Middle frontal gyrus (tissue), 1 donor: Measurements from ENCODE around the gene AP4E1.
"Not testable (repeated sequence)": the region's sequence is repeated elsewhere in the genome, so short reads cannot be mapped to it uniquely, and the experiment has no call there.

ENCODE experiments used
- DNase-seq: peaks from one replicate; pipeline ENCODE4 v3.0.0-alpha.2; 2015; ENCODE audit warnings: low spot score; ENCODE audit errors: extremely low spot score

AP4E1 gene

DNA sequence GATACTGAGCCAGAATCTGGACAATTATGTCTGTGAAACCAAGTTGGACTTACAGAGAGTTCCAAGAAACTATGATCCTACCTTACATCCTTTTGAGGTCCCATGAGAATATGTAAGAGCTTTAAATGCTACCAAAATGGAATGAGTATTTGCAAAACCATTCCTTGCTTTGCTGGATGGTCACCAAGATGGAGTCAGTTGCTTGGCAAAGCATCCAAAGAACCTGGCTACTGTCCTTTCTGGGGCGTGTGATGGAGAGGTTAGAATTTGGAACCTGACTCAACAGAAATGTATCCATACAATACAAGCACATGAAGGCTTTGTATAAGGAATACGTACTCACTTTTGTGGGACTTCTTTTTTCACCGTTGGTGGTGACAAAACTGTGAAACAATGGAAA, 36.2 kb downstream of the AP4E1 start:
- DNase-seq = no peak

DNA sequence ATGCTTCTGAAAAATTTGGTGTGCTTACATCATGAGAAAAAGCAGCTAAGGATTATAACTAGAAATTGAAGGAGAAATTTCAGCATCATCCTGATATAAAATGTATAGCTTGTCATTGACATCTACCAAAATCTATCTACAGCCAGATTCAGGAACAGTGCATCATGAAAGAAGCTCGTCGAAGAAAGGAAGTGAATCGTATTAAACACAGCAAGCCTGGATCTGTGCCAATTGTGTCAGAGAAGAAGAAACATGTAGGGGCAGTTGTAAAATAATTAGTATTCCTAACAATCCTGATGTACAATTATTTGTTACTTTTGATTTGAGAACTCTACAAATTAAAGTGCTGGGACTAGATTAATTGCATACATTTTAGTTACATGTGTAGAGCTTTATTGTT, 37.2 kb downstream of the AP4E1 start:
- no peak for DNase-seq

DNA sequence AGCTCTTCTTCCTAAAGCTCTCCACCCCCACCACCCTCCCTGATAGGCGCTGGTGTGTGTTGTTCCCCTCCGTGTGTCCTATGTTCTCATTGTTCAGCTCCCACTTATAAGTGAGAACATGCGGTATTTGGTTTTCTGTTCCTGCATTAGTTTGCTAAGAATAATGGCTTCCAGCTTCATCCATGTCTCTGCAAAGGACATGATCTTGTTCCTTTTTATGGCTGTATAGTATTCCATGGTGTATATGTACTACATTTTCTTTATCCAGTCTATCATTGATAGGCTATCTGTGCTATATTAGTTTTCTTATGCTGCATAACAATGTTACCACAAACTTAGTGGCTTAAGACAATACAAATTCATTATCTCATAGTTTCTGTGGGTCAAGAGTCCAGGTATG, 42.3 kb downstream of the AP4E1 start:
- not testable (repeated sequence) for DNase-seq

DNA sequence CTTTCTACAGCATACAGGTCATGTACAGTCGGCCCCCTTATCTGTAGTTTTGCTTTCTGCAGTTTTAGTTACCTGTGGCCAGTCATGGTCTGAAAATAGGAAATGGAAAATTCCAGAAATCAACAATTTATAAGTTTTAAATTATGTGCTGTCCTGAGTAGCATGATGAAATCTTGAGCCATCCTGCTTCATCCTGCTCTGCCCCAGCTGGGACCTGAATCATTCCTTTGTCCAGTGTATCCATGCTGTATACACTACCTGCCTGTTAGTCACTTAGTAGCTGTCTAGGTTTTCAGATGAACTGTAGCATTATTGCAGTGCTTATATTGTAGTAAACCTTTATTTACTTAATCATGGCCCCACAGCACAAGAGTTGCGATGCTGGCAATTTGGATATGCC, 44.8 kb downstream of the AP4E1 start:
- DNase-seq = no peak

DNA sequence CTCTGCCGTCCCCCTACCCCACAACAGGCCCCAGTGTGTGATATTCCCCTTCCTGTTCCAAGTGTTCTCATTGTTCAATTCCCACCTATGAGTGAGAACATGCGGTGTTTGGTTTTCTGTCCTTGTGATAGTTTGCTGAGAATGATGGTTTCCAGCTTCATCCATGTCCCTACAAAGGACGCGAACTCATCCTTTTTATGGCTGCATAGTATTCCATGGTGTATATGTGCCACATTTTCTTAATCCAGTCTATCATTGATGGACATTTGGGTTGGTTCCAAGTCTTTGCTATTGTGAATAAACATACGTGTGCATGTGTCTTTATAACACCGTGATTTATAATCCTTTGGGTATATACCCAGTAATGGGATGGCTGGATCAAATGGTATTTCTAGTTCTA, 46.4 kb downstream of the AP4E1 start:
- DNase-seq = not testable (repeated sequence)

DNA sequence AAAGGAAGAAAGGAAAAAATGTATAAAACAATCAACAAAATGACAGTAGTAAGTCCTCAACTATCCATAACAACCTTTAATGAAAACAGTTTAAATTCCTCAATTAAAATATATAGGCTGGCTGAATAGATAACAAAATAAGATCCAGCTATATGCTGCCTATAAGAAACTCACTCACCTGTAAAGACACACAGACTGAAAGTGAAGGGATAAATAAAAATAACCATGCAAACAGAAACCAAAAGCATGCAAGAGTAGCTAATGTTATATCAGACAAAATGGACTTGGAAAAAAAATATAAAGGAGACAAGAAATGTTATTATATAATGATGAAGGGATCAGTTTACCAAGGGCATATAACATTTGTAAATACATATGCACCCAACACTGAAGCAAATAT, 51.2 kb downstream of the AP4E1 start:
- DNase-seq = no peak

DNA sequence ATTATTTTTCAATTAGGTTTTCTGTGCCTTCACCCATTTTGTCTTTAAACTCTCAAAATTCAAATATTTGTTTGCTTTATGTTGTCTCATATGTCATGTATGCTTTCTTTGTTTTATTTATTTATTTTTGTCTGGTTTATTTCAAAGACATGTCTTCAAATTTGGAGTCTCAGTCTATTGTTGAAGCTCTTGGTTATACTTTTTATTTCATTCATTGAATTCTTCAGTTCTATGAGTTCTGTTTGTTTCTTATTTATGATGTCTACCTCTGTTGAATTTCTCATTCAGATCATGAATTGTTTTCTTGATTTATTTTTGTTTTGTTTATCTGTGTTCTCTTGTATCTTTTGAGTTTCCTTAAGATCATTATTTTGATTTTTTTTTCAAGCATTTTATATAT, 55.6 kb downstream of the AP4E1 start:
- DNase-seq = no peak

DNA sequence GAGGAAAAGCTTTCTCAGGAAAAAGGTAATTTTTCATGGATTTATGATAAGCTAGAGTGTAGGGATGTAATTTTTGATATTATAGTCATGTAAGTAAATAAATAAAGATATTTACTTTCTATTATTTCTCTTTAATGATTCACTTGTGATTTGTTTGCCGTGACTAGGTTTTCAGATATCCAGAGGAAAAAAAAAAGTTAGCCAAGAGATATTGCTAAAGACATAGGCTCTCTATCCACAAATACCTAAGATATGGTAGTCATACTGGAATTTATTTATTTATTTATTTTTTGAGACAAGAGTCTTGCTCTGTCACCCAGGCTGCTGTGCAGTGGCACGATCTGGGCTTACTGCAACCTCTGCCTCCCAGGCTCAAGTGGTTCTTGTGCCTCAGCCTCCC, 59.9 kb downstream of the AP4E1 start:
- no peak for DNase-seq

DNA sequence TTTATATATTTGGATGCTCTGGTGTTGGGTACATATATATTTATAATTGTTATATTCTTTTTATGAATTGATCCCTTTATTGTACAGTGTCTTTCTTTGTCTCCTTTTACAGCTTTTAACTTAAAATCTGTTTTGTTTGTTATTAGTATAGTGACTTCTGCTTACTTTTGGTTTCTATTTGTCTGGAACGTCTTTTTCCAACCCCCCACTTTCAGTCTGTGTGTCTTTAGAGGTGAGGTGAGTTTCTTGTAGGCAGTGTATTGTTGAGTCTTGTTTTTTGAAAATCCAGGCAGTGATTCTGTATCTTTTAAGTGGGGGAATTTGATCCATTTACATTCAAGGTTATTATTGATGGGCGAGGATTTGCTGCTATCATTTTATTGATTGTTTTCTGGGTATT, 62.0 kb downstream of the AP4E1 start:
- no peak for DNase-seq

DNA sequence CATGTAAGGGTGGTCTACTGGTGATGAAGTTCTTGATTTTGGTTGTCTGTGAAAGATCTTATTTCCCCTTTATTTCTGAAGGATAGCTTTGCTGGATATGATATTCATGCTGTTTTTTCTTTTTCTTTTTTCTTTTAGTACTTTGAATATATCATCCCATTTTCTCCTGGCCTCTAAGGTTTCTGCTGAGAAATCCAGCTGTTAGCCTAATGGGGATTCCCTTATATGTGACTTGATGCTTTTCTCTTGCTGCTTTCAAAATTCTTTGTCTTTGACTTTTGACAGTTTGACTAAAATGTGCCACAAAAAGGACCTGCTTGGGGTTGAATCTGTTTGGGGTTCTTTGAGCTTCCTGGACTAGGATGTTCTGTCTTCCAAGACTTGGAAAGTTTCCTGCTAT, 62.6 kb downstream of the AP4E1 start:
- DNase-seq = no peak

DNA sequence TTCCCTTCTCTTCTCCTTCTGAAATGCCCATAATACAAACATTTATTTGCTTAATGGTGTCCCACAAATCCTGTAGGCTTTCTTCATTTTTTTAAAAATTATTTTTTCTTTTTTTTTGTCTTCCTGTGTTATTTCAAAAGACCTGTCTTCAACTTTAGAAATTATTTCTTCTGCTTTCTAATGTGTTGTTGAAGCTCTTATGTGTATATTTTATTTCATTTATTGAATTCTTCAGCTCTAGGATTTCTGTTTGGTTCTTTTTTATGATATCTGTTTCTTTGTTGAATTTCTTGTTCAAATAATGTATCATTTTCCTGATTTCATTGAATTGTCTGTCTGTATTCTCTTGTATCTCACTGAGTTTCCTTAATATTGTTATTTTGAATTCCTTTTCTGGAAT, 63.1 kb downstream of the AP4E1 start:
- no peak for DNase-seq

DNA sequence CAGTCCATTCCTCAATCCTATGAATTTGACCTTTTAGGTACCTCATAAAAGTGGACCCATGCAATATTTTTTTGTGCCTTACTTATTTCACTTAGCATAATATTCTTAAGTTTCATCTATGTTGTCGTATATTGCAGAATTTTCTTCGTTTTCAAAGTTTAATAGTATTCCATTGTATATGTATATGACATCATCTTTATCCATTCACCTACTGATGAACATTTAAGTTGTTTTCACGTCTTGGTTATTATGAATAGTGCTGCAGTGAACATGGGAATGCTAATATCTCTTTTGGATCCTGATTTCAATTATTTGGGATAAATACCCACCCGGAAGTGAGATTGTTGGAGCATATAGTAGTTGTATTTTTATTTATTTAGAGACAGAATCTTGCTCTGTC, 65.1 kb downstream of the AP4E1 start:
- no peak for DNase-seq

DNA sequence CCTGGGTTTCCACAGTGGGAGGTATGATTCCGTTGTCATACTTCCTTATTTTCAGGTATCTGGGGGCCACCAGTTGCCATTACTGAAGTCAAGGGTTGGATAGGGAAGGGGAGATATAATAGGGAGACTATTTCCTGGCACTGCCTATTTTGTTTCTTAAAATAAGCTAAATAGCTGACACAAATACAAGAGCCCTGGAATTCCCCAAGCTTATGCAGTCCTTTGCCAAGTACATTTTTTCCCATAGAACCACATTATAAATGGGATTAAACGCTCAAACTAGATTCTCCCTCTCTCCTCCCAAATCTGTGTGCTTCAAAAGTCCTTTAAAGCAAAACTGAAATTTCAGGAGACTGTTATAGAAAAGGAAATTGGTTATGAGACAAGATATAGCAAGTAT, 68.7 kb downstream of the AP4E1 start:
- DNase-seq = no peak

DNA sequence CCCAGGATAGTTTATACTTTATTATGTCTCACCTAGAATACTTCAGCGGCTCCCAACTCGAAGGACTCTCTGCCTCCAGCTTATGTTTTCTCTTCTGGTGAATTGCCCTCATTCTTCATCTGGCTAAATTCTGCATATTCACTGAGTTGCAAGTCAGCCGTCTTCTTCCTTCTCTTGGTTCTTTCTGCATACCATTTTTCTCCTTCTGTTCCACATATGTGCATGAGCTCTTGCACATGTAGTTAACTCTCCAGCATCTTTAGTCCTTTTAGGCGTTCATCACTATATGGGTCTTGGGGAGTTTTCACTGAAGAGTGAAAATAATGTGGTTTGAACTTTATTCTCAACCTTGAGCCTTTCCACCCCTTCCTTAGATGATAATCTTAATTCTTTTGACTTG, 70.1 kb downstream of the AP4E1 start:
- DNase-seq = no peak

DNA sequence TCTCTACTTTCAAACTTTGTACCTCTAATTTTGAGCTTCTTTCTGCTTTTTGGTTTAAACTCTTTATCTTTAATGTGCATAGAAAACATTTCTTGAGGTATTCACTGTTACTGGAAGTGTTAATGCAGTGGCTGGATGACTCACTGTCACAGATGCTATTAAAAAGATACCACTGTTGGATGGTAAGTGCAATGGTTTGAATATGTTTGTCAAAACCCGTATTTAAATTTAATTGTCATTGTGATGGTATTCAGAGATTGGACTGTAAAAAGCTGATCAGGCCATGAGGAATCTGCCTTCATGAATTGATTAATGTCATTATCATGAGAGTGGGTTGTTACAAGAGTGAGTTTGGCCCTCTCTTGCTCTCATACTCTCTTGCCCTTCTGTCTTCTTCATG, 70.6 kb downstream of the AP4E1 start:
- no peak for DNase-seq

DNA sequence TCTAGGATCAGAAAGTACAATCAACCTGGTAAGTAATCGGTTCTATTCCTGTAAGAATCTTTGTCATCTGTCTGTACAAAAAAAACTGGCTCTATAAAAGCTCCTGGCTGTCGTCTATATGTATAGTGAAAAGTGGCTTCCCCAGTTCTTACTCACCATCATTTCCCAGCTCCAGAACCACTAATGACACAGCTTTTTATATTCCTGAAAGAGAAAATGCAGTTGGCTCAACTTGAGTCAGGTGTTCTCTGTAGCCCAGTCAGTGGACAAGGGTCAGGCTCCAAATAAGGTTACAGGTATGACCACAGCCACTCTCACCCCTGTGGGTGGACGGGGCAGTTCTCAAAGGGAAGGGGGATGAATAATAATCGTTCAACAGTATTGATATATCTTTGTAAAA, 85.1 kb downstream of the AP4E1 start:
- no peak for DNase-seq

DNA sequence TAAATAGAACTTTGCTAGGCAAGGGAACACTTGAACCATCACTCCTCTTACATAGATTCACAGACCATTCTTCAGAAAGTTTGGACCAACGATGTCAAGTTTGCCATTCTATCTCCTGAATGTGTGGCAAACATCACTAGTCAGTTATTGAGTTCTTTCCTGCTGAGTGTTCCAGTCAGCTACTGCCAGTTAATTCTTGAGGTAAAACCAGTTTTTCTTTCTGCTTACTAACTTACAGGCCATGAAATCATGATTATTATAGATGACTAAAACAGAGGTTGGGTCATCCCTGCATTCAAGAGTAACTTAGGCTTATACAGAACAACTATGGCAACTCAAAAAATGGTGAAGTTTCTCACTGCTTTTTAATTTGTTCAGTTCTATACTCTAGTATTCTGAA, 88.2 kb downstream of the AP4E1 start:
- DNase-seq = no peak

DNA sequence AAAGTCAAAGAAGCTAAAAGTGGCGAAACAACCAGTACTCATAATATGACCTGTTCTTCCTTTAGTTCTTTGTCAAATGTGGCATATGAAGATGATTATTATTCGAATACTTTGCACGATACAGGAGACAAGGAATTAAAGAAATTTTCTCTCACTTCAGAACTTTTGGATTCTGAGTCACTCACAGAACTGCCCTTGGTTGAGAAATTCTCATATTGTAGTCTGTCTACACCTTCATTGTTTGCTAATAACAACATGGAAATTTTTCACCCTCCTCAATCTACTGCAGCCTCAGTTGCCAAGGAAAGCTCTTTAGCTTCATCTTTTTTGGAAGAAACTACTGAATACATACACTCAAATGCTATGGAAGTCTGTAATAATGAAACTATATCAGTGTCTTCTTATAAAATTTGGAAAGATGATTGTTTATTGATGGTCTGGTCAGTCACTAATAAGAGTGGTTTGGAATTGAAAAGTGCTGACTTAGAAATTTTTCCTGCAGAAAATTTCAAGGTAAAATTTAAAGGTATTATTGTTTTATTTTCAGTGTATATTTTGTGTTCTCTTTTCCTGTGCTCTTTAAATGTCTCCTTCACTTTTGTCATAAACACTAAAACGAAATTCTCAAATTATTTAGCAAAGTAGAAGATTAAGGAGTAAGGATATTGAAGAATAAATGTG, 89.0 kb downstream of the AP4E1 start:
- DNase-seq = no peak

DNA sequence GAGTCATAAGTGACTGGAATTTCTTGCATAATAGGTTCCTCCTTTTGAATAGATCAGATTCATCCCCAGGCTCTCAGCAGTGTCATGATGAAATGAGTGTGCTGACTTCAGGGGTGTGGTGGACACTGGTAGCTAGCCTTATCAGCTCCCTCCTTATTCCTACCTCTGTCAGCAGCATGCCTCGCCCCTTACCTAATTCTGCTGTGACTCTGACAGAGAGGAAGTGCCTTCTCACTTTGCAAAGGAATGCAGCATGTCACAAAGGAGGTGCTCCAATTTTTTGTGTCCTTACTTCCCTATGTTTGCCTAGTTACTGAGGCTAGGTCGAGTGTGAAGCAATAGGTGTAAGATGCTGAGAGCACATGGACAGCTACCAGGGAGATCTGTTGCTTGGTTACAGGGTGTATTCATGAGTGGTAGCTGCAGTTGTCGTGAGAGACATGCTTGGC, 95.6 kb downstream of the AP4E1 start:
- no peak for DNase-seq

DNA sequence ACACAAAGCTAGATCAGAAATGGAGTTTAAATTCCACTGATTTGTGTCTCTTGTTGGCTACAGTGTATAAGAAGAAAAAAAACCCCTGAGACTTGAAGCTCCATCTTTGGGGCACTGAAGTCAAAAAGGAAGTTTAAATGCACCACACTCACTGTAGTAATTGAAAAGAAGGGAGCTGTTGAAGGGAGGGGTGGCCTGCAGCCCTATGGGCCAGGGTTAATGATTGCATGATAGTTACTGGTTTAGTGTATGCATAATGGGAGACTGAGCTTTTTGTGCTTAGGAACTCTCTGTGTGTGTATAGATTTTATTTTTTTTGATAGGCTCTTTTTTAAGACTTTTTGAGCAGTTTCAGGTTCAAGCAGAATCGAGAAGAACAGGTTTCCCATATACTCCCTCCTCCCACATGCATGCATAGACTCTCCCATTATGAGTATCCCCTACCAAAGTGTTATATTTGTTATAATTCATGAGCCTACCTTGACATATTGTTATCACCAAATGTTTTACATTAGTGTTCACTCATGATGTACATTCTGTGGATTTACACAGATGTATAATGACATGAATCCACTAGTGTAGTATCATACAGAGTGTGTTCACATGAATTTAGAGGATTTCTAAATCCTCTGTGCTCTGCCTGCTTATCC, 98.0 kb downstream of the AP4E1 start:
- no peak for DNase-seq

DNA sequence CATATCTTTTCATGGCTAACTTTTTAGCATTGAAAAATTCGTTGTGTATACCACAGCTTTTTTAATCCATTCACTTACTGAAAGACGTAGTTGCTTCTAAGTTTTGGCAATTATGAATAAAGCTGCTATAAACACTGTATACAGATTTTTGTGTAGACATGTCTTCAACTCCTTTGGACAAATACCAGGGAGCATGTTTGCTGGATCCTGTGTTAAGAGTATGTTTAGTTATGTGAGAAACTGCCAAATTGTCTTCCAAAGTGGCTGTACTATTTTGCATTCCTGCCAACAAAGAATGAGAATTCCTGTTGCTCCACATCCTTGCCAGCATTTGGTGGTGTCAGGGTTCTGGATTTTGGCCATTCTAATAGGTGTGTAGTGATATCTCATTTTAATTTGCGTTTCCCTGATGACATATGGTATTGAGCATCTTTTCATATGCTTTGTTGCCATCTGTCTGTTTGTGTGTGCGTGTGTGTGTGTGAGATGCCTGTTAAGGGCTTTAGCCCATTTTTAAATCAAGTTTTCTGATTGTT, 98.7 kb downstream of the AP4E1 start:
- no peak for DNase-seq

DNA sequence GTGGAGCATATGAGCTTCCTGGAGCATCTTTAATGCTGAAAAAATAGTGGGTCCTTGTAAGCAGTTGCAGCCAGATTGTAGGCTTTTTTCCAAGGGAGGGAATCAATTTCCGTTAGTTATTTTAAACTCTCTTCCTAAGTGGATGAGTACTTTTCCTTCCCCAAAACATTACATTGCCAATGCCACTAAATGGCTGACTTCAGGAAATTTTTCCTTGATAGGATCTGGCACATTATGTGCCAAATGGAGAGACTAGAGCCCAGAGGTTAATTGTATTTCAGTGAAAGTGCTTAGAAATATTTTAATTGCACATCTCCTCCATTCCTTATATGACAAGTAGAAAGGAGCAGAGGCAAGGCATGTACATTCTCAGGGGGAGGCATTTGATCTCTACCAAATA, 102.7 kb downstream of the AP4E1 start:
- DNase-seq = no peak

DNA sequence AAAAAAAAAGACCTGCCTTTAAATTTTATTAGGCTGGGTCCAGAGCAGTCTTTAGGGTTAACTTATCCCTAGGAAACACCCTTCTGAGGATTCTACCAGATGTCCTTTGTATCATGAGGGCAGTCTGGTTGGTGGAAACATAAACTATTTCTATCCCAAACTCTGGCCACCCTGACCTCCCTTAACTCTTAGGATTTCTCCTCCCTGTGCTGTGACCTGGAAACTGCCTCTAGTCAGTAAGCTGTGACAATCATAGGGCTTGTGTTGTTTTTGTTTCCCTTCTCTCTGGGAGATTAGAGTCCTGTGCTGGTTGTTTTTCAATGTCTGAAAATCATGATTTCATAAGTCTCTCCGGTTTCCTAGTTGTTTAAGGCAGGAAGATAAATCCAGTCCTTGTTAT, 108.1 kb downstream of the AP4E1 start:
- DNase-seq = no peak
